H54 (cell line): ENCODE measurements around the gene NUP85.
"Not testable (repeated sequence)": the region's sequence is repeated elsewhere in the genome, so short reads cannot be mapped to it uniquely, and the experiment has no call there.

Source experiments
- DNase-seq: peaks from one replicate; pipeline ENCODE4 v3.0.0; 2011; ENCODE audit warnings: low spot score, mixed read lengths; ENCODE audit not compliant: insufficient read length
- FAIRE-seq: peaks from 3 replicates; lab custom pipeline; 2011; peaks lifted over from hg19 to GRCh38; lab: Jason Lieb, UNC
- POLR2A ChIP-seq: IDR thresholded peaks from 2 replicates; pipeline ENCODE4 v1.6.1; 2011; ENCODE audit warnings: low read depth, mild to moderate bottlenecking, low read length

NUP85 gene

GRCh38 chr17:75182319-75182568, 23.2 kb upstream of the NUP85 start:
- no peak for TF ChIP-seq POLR2A
- DNase-seq (no peak), FAIRE-seq (no peak)

GRCh38 chr17:75182569-75183436, 22.7 kb upstream of the NUP85 start, which contains the start of gene SUMO2:
TSS of gene SUMO2 (minus strand) at chr17:75182959. CDS start at chr17:75182834, 125 bp downstream.
- FAIRE-seq: no peak

GRCh38 chr17:75183999-75184884, 21.2 kb upstream of the NUP85 start:
- FAIRE-seq (no peak), DNase-seq (no peak)
- TF ChIP-seq POLR2A: no peak

More at GRCh38 chr17:75182569-75183436, 22.7 kb upstream of the NUP85 start, which contains the start of gene SUMO2:
- peak; percentile 95 for DNase-seq
- TF ChIP-seq POLR2A: peak; percentile 65

GRCh38 chr17:75188614-75189013, 16.9 kb upstream of the NUP85 start:
- DNase-seq: no peak
- TF ChIP-seq POLR2A: no peak
- no peak for FAIRE-seq

GRCh38 chr17:75191584-75191983, 13.9 kb upstream of the NUP85 start:
- FAIRE-seq: no peak
- DNase-seq: no peak
- TF ChIP-seq POLR2A: no peak

- DNase-seq: peak; percentile 51
- TF ChIP-seq POLR2A: no peak
- no peak for FAIRE-seq
Measured at GRCh38 chr17:75194879-75195278, 10.6 kb upstream of the NUP85 start.

GRCh38 chr17:75199886-75200618, 5.4 kb upstream of the NUP85 start:
- FAIRE-seq (no peak), DNase-seq (no peak)
- TF ChIP-seq POLR2A: no peak

GRCh38 chr17:75205793-75206163, 299 bp downstream of the NUP85 start:
- FAIRE-seq (no peak), DNase-seq (no peak)
- no peak for TF ChIP-seq POLR2A

- not testable (repeated sequence) for DNase-seq, FAIRE-seq
Measured at GRCh38 chr17:75207050-75207407, 1.6 kb downstream of the NUP85 start.

GRCh38 chr17:75207760-75208159, 2.3 kb downstream of the NUP85 start:
- FAIRE-seq: no peak
- no peak for TF ChIP-seq POLR2A
- no peak for DNase-seq

GRCh38 chr17:75208161-75208560, 2.7 kb downstream of the NUP85 start:
- FAIRE-seq: no peak
- no peak for TF ChIP-seq POLR2A
- no peak for DNase-seq

- no peak for TF ChIP-seq POLR2A
- DNase-seq (no peak), FAIRE-seq (no peak)
Measured at GRCh38 chr17:75209061-75209460, 3.6 kb downstream of the NUP85 start.

GRCh38 chr17:75218131-75218530, 12.7 kb downstream of the NUP85 start:
- DNase-seq (no peak), FAIRE-seq (no peak)
- no peak for TF ChIP-seq POLR2A

GRCh38 chr17:75219815-75220214, 14.3 kb downstream of the NUP85 start:
- no peak for FAIRE-seq
- TF ChIP-seq POLR2A: no peak
- DNase-seq: no peak
